Measurements from ENCODE around the gene UMPS. TPM values are rescaled to one million over a fixed set of nuclear protein-coding genes. Genes with fewer than 3 reads are reported as not detected.
"Not testable (repeated sequence)": the region's sequence is repeated elsewhere in the genome, so short reads cannot be mapped to it uniquely, and the experiment has no call there.

The UMPS gene
- total RNA-seq, 2 donors from 2014 or later: 15.5 to 16.1 TPM

- DNase-seq (ENCODE audit: low spot score): peak; percentile 69
- intact Hi-C loops (cut with DNase I): no loop called here
These were observed 57.4 kb downstream of the UMPS start for GRCh38 chr3:124787476-124788195.

- no peak for DNase-seq (ENCODE audit: low spot score)
- intact Hi-C loops (cut with DNase I): no loop called here
These were observed 58.0 kb downstream of the UMPS start for GRCh38 chr3:124788254-124788745.

- peak; percentile 2 for DNase-seq (ENCODE audit: low spot score)
- intact Hi-C loops (cut with DNase I): not testable (repeated sequence)
These were observed 58.9 kb downstream of the UMPS start for GRCh38 chr3:124789103-124789502.

- DNase-seq (ENCODE audit: low spot score): no peak
- intact Hi-C loops (cut with DNase I): no loop called here
These were observed 60.9 kb downstream of the UMPS start for GRCh38 chr3:124791142-124791541.

GRCh38 chr3:124791639-124792151, 61.4 kb downstream of the UMPS start:
- intact Hi-C loops (cut with DNase I): no loop called here

GRCh38 chr3:124792341-124793040, 62.2 kb downstream of the UMPS start:
- intact Hi-C loops (cut with DNase I): no loop called here
- no peak for DNase-seq (ENCODE audit: low spot score)

More at GRCh38 chr3:124791639-124792151, 61.4 kb downstream of the UMPS start:
- peak; percentile 72 for DNase-seq (ENCODE audit: low spot score)

GRCh38 chr3:124793054-124793739, 62.9 kb downstream of the UMPS start:
- intact Hi-C loops (cut with DNase I): no loop called here
- DNase-seq (ENCODE audit: low spot score): peak; percentile 16

- peak; percentile 84 for DNase-seq (ENCODE audit: low spot score)
- intact Hi-C loops (cut with DNase I): no loop called here
These were observed 66.2 kb downstream of the UMPS start for GRCh38 chr3:124796477-124796876.

- DNase-seq (ENCODE audit: low spot score): peak; percentile 29
- intact Hi-C loops (cut with DNase I): no loop called here
These were observed 67.2 kb downstream of the UMPS start for GRCh38 chr3:124797426-124797945.

Small RNA genes lying within 50 kb of the gene (microRNA-seq; reads per million reads assigned to microRNA genes)
- gene MIR544B (ENCODE audit: borderline microRNAs expressed in 2 of 2): 0 to 1.3 reads per million in 2 donors

Other genes starting within 250 kb of the UMPS start
- gene ITGB5, start 156.9 kb downstream of the UMPS start, total RNA-seq: 100 to 1,000 TPM; 250 to 292 TPM
- under 1 TPM in 1 of 2 donors, not detected in 1; 0.10 TPM for gene MUC13, start 204.3 kb downstream of the UMPS start, total RNA-seq